GM19238 (cell line): Measurements from ENCODE around the gene SPACA7.
"Not testable (repeated sequence)": the region's sequence is repeated elsewhere in the genome, so short reads cannot be mapped to it uniquely, and the experiment has no call there.

Experiments
- DNase-seq: peaks from one replicate; pipeline ENCODE4 v3.0.0; 2011; ENCODE audit warnings: low spot score; ENCODE audit not compliant: insufficient read length

SPACA7 gene

GRCh38 chr13:112350300-112350699, 25.9 kb upstream of the SPACA7 start:
- no peak for DNase-seq

- no peak for DNase-seq
Observed at GRCh38 chr13:112351825-112352224, 24.3 kb upstream of the SPACA7 start.

- no peak for DNase-seq
Observed at GRCh38 chr13:112353856-112354255, 22.3 kb upstream of the SPACA7 start.

DNA sequence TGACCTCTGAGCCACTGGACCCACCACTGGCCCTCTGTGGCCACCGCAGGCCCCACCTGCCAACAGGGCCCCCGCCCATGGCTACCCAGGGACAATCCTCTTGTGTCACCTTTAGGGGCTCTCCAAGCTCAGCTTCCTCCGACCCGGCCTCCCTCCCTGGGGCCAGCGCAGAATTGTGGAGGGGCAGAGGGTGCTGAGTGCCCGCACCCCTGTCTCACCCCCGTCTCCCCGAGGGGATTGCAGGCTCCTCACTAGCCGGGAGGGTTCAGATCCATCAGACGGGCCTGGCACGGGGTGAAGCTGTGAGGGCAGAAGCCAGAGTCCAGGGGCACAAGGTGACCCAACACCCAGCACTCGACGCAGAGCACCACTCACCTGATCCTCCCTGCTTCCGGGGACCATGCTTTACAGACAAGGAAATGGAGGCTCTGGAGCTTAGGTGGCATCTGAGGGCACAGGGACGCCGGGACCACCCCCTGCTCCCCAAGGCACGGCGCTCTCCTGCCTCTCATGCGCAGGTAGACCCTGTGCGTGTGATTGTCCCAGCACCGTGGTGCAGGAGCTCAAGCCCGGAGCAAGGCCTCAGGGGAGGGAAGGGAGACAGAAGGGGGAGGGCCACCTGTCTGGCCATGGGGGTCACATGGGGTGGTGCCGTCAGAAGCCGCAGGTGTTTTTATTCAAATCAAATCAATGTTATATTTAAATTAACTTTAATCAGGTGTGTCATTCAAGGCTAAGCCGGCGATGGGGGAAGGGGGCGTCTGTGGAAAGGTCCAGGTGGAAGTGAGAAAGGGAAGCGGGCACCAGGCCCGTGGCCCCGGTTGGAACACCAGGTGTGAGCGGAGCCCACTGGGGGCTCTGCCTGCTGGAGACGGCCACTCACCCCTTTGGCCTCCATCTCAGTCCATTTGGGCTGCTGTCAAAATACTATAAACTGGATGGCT, 21.6 kb upstream of the SPACA7 start:
- no peak for DNase-seq

- no peak for DNase-seq
Observed at GRCh38 chr13:112355274-112355838, 20.8 kb upstream of the SPACA7 start.

- DNase-seq, result no peak
Observed at GRCh38 chr13:112356190-112356589, 20.0 kb upstream of the SPACA7 start.

GRCh38 chr13:112358156-112358555, 18.0 kb upstream of the SPACA7 start:
- no peak for DNase-seq

DNA sequence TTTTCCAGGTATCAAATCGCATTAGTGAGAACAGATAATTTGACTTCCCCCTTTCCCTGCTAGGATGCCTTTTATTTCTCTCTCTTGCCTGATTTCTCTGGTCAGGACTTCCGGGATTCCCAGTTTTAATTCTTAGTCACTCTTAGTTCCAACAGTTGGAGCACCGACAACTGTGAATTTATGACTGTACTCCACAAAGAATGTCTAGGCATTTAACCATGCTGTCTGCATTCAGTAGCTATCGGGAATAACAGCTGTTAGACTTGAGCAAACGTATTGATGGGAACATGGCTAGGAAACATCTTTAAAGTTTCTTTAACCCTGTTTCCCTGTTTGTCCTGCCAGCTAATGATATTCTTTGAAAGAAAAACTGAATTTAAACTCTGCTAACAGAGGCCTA, 14.1 kb upstream of the SPACA7 start:
- no peak for DNase-seq

DNA sequence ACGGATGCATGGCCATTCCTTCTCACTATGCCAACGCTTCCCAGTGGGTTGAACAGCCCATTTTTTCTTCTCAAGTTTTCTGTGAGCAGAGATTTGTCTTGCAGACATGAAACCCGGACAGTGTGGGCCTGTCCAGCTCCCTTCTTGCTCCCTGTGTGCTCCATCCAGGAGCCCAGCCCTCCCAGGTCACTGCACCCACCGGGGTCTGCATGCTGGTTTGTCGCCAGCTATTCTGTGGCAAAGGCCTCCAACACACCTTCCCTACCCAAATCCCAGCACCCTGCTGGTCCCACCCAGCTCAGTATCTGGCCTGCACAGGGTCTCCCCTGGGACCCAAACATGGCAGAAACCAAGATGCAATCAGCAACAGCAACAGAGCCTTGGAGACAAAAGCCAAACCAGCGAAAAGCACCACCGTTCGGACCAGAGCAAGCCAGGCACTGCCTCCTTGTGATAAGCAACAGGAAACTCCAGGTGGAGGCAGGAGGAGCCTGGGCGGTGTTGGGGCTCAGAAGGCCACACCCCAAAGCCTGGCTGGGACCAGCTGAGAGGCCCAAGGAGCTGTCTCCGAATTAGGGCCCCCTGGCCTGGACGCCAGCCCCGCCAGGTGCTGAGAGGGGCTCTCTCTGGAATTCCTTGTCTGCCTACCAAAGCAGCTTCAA, 12.2 kb upstream of the SPACA7 start:
- DNase-seq, result no peak

- DNase-seq, result no peak
Observed at GRCh38 chr13:112366907-112367646, 9.1 kb upstream of the SPACA7 start.

- no peak for DNase-seq
Observed at GRCh38 chr13:112368883-112369282, 7.3 kb upstream of the SPACA7 start.

GRCh38 chr13:112370311-112370710, 5.8 kb upstream of the SPACA7 start:
- no peak for DNase-seq

GRCh38 chr13:112374271-112374670, 1.9 kb upstream of the SPACA7 start:
- DNase-seq, result no peak

DNA sequence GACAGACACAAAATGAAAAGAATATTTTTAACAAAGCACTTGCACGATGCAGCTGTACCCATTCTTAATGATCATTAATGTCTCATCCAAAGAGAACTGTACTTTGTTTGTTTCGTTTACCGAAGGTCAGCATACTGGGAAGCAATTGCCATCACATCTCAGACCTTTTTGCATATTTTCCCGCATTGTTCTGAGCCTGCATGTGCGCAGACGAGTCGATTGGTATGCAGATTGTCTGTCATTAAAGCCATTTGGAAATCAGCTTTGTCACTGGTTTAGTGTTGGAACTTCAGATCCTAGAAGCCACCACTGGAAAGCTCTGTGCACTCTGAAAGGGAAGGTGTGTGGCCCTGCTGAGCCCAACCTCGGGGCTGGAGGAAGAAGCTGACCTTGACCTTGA, 15.6 kb downstream of the SPACA7 start:
- no peak for DNase-seq

DNA sequence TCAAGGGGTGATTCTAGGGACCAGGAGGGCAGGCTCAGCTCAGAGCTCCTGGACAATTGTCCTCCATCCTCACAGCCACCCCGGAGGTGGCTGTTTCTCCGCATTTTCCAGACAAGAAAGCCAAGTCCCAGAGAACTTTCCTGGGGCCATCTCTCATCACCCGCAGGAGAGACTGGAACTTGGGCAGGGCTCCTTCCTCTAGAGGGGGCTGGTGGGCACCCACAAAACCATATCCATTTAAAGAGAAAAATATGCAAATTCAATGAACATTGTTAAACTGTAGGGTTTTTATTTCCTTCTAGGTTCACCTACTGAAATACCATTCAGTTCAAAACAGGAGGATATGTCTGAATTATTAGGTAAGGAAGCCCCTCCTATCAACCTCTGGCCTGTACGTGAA, 16.6 kb downstream of the SPACA7 start:
- DNase-seq, result no peak

DNA sequence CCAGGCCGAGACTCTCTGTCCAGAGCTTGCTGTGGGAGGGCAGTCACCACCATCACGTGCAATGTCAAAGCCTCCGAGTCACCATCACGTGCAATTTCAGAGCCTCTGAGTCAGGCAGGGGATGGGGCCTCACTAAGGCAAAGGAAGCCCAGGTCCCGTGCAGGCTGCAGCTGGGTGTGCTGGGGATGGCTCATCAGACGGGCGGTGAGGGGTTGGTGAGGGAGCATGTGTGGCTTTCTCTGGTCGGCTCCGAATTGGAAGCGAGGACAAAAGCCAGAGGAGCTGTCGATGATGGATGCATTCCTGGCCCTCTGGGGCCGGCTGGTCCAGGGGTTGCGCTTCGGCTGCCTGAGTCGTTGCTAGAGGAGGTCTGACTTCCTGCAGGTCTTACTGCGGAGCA, 18.9 kb downstream of the SPACA7 start:
- DNase-seq, result not testable (repeated sequence)

- DNase-seq, result not testable (repeated sequence)
Observed at GRCh38 chr13:112395941-112396340, 19.8 kb downstream of the SPACA7 start.

DNA sequence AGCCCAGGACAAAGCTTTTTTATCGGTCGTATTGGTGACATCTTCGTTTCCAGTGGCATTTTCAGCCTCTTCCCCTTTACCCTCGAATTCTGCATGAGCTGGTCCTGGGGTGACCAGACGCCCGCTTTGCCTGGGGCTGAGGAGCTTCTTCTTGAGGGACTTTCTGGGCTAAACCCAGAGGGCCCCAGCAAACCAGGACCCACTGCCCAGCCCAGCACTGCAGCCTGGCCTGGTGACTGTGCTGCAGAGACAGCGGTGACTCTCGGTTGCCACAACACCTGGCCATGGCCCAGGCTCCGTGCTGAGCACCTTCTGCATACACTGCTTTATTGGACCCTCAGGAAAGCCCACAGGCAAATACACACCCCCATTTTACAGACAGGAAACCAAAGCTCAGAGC, 21.0 kb downstream of the SPACA7 start:
- no peak for DNase-seq

- DNase-seq, result not testable (repeated sequence)
Observed at GRCh38 chr13:112398347-112398746, 22.2 kb downstream of the SPACA7 start.

DNA sequence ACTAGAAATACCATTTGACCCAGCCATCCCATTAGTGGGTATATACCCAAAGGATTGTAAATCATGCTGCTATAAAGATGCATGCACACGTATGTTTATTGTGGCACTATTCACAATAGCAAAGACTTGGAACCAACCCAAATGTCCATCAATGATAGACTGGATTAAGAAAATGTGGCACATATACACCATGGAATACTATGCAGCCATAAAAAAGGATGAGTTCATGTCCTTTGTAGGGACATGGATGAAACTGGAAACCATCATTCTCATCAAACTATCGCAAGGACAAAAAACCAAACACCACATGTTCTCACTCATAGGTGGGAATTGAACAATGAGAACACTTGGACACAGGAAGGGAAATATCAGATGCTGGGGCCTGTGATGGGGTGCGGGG, 33.7 kb downstream of the SPACA7 start:
- not testable (repeated sequence) for DNase-seq

DNA sequence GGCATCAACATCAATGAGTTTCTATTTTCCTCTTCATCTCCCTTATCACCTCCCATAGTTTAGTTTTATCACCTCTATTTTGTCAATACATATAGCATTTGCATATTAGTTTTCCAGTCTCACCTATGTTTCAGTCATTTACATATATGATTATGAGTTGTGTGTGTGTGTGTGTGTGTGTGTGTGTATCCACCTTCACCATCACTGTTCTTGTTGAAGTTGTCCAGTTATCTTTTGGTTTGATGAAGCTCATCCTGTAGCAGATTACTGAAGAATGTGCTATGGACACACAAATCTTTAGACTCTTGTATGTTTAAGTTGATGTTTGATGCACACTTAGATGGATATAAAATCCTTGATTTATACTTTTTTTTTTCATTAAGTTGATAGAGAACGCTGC, 40.5 kb downstream of the SPACA7 start:
- DNase-seq, result no peak

DNA sequence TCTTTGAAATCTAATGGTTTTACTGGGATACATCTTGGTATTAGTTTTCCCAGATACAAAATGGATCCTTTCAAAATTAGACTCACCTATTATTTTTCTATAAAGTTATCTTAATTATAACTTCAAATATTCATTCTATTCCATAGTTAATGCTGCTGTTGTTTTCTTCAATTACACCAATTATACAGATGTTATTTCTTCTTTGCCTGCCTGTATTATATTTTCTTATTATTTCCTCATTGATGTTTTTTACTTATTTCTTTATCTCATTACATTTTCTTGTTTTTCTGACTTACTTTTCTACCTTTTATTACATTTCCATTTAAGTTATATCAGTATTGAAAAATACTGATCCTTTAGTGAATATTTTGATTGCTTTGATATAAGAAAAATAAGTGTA, 40.9 kb downstream of the SPACA7 start:
- no peak for DNase-seq
